Activated T-helper 9 cell treated with anti-CD3 and anti-CD28 coated beads, Interleukin-2, amount 50 U/mL, for 16 hours (primary cell): ENCODE data around the gene PRKAG2.

Experiments used
- DNase-seq: peaks from one replicate; pipeline ENCODE4 v3.0.0-alpha.2; 2020; ENCODE audit warnings: low read depth

PRKAG2 gene

GRCh38 chr7:151644554-151644953 is 232.4 kb downstream of the PRKAG2 start:
- no peak for DNase-seq

GRCh38 chr7:151642746-151643145 is 234.2 kb downstream of the PRKAG2 start:
- DNase-seq: no peak

GRCh38 chr7:151641587-151641986 is 235.3 kb downstream of the PRKAG2 start:
- DNase-seq: no peak

GRCh38 chr7:151637781-151638261 is 239.1 kb downstream of the PRKAG2 start:
- no peak for DNase-seq

GRCh38 chr7:151634643-151635042 is 242.3 kb downstream of the PRKAG2 start:
- DNase-seq: no peak

GRCh38 chr7:151633516-151633812 is 243.5 kb downstream of the PRKAG2 start:
- DNase-seq: no peak

GRCh38 chr7:151632750-151633515 is 244.0 kb downstream of the PRKAG2 start:
- peak; percentile 34 for DNase-seq

- peak; percentile 89 for DNase-seq
These were observed 244.8 kb downstream of the PRKAG2 start for GRCh38 chr7:151631953-151632749.

GRCh38 chr7:151631570-151631952 is 245.4 kb downstream of the PRKAG2 start:
- no peak for DNase-seq

GRCh38 chr7:151630851-151631569 is 245.9 kb downstream of the PRKAG2 start:
- DNase-seq: no peak

GRCh38 chr7:151630358-151630757 is 246.6 kb downstream of the PRKAG2 start:
- DNase-seq: no peak

GRCh38 chr7:151629713-151630272 is 247.1 kb downstream of the PRKAG2 start:
- no peak for DNase-seq

- DNase-seq: no peak
These were observed 247.9 kb downstream of the PRKAG2 start for GRCh38 chr7:151628846-151629604.

GRCh38 chr7:151626422-151627115 is 250.3 kb downstream of the PRKAG2 start:
- no peak for DNase-seq

- no peak for DNase-seq
These were observed 251.3 kb downstream of the PRKAG2 start for GRCh38 chr7:151625606-151626005.

GRCh38 chr7:151624246-151624928 is 252.5 kb downstream of the PRKAG2 start:
- no peak for DNase-seq

GRCh38 chr7:151623766-151624165 is 253.1 kb downstream of the PRKAG2 start:
- no peak for DNase-seq

- no peak for DNase-seq
These were observed 255.0 kb downstream of the PRKAG2 start for GRCh38 chr7:151621961-151622360.

GRCh38 chr7:151616443-151617213 is 260.3 kb downstream of the PRKAG2 start:
- no peak for DNase-seq

- DNase-seq: no peak
These were observed 261.1 kb downstream of the PRKAG2 start for GRCh38 chr7:151615784-151616183.
